ENCODE results near the gene KCNG2. TPM values are rescaled to one million over a fixed set of nuclear protein-coding genes. Genes with fewer than 3 reads are reported as not detected.

The KCNG2 gene
- total RNA-seq, 1 donor from 2014 or later = not detected

GRCh38 chr18:79846936-79847557 is 49.3 kb downstream of the KCNG2 start:
- Mint-ChIP-seq H3K36me3 (ENCODE audit: insufficient read depth) (no peaks in the 10 kb centered on the region), H3K27me3 (peaks cover 8% of the 10 kb centered on the region), H3K9me3 (ENCODE audit: low read depth) (peaks cover 11% of the 10 kb centered on the region), H3K4me1 (ENCODE audit: low read depth) (no peaks in the 10 kb centered on the region), H3K4me3 (ENCODE audit: low read depth) (no peak overlapping the region), H3K27ac (no peak overlapping the region)
- TF ChIP-seq, protein P1, sequence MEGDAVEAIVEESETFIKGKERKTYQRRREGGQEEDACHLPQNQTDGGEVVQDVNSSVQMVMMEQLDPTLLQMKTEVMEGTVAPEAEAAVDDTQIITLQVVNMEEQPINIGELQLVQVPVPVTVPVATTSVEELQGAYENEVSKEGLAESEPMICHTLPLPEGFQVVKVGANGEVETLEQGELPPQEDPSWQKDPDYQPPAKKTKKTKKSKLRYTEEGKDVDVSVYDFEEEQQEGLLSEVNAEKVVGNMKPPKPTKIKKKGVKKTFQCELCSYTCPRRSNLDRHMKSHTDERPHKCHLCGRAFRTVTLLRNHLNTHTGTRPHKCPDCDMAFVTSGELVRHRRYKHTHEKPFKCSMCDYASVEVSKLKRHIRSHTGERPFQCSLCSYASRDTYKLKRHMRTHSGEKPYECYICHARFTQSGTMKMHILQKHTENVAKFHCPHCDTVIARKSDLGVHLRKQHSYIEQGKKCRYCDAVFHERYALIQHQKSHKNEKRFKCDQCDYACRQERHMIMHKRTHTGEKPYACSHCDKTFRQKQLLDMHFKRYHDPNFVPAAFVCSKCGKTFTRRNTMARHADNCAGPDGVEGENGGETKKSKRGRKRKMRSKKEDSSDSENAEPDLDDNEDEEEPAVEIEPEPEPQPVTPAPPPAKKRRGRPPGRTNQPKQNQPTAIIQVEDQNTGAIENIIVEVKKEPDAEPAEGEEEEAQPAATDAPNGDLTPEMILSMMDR (IDR thresholded peaks at IDR 0.05; ENCODE audit: unreplicated experiment) = no peak
- no peak for DNase-seq (ENCODE audit: low spot score, unreplicated experiment)

DNA sequence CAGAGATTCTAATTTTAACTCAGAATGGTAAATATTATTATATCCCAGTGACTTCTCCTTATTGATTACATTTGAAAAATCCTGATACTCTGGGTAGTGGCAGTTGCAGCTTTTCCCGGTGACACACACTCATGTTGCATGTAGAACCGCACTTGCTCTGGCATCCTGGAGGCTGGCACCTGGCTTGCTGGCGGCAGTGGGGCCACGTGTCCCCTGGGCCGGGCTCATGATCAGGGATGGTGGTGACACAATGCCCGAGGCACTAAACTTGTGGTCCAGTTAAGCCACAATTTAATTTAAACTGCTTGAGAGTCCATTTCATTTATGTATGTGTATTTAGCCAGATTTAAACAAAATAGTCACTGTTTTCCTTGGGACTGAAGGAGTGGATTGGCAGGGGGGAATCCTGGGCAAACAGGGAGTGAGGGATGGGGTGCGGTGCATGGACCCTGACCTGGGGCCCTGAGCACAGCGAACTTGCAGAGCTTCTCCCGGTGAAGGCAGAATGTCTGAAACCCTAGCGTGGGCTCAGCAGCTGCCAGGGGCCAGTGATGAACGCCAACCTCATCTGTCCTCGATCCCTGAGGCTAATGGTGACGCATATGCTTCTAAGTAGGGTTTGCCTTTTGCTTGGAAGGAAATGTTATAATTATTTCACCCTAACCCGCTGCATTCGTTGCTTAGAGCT is 50.0 kb downstream of the KCNG2 start:
- Mint-ChIP-seq H3K36me3 (ENCODE audit: insufficient read depth) (no peaks in the 10 kb centered on the region), H3K4me1 (ENCODE audit: low read depth) (no peaks in the 10 kb centered on the region), H3K27me3 (peaks cover 8% of the 10 kb centered on the region), H3K27ac (no peak overlapping the region), H3K4me3 (ENCODE audit: low read depth) (no peak overlapping the region), H3K9me3 (ENCODE audit: low read depth) (peaks cover 5% of the 10 kb centered on the region)
- TF ChIP-seq, protein P1 (IDR thresholded peaks at IDR 0.05; ENCODE audit: unreplicated experiment) = no peak
- no peak for DNase-seq (ENCODE audit: low spot score, unreplicated experiment)

DNA sequence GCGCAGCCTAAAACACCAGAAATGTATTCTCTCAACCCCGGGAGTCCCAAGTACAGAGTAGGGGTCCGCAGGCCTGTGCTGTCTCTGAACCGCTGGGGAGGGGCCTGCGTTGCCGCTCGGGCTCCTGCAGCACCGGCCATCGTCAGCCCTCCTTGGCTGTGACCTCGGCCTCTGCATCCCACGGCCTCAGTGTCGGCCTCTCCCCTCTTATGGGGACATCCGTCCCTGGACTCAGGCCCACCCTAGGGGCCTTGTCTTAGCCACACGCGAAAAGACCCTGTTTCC is 50.5 kb downstream of the KCNG2 start:
- Mint-ChIP-seq H3K36me3 (ENCODE audit: insufficient read depth) (no peaks in the 10 kb centered on the region), H3K4me1 (ENCODE audit: low read depth) (peaks cover 1% of the 10 kb centered on the region), H3K27ac (no peak overlapping the region), H3K4me3 (ENCODE audit: low read depth) (no peak overlapping the region), H3K9me3 (ENCODE audit: low read depth) (peaks cover 3% of the 10 kb centered on the region), H3K27me3 (peaks cover 12% of the 10 kb centered on the region)
- TF ChIP-seq, protein P1 (IDR thresholded peaks at IDR 0.05; ENCODE audit: unreplicated experiment) = no peak
- DNase-seq (ENCODE audit: low spot score, unreplicated experiment) = no peak

- no peak for DNase-seq (ENCODE audit: low spot score, unreplicated experiment)
Observed at GRCh38 chr18:79848579-79849327, 51.0 kb downstream of the KCNG2 start.

More at GRCh38 chr18:79848579-79849327, 51.0 kb downstream of the KCNG2 start:
- Mint-ChIP-seq H3K27ac (no peak overlapping the region), H3K9me3 (ENCODE audit: low read depth) (peaks cover 3% of the 10 kb centered on the region), H3K27me3 (peaks cover 10% of the 10 kb centered on the region), H3K4me1 (ENCODE audit: low read depth) (peaks cover 1% of the 10 kb centered on the region), H3K36me3 (ENCODE audit: insufficient read depth) (no peaks in the 10 kb centered on the region), H3K4me3 (ENCODE audit: low read depth) (no peak overlapping the region)
- TF ChIP-seq, protein P1 (IDR thresholded peaks at IDR 0.05; ENCODE audit: unreplicated experiment) = no peak
